ENCODE measurements around the gene GNG2. TPM values are rescaled to one million over a fixed set of nuclear protein-coding genes. Genes with fewer than 3 reads are reported as not detected.

The GNG2 gene
- total and polyA plus RNA-seq, 9 of the 15 experiments (the other 6 are each of a cell fraction or from before 2014, with no cell fraction given): 0.18 TPM; not detected in 8

DNA sequence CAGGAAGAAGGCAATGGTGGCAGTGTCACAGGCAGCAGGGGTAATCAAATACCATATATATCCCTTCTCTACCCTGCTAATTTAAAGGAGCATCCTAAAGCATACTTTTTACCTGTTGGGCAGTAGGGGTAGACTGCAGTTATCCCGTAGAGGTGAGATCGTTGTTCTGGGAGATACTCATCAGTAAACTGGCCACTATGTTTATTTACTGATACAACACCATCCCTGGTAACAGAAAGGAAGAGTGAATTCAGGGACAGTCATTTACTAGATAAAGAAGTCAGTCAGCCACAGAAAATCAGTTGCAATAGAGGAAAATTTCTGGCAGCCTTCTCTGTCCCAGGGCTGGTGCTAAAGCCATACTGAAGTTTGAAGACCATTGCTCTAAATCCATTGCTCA, 145.2 kb downstream of the GNG2 start:
- Histone ChIP-seq H3K4me2 (ENCODE audit: insufficient read depth, low read length) (no peak overlapping the region), H3K36me3 (ENCODE audit: control insufficient read depth, insufficient read depth, low read length) (peaks cover 94% of the 10 kb centered on the region), H3K9ac (ENCODE audit: insufficient read depth in 1 of 2, low read depth in 2 of 2, low read length in 2 of 2) (no peak overlapping the region), H3K4me1 (replicated peaks in 1 of 2; ENCODE audit: control insufficient read depth in 2 of 2, insufficient read depth in 2 of 2, low read length in 2 of 2) (no peaks in the 10 kb centered on the region), H3K9me1 (ENCODE audit: control insufficient read depth, insufficient read depth, low read length) (no peaks in the 10 kb centered on the region), H3K79me2 (ENCODE audit: control insufficient read depth, insufficient read depth, low read length) (no peaks in the 10 kb centered on the region), H3K27ac (ENCODE audit: extremely low read depth, low read depth, low read length) (no peak overlapping the region), H4K20me1 (replicated peaks; ENCODE audit: control insufficient read depth, insufficient read depth, low read length) (no peaks in the 10 kb centered on the region), H2AFZ (ENCODE audit: low read depth, low read length) (no peak overlapping the region), H3K4me3 (no peak overlapping the region), H3K27me3 (ENCODE audit: control insufficient read depth in 2 of 2, insufficient read depth in 2 of 2, low read length in 2 of 2) (no peaks in the 10 kb centered on the region), H3K9me3 (replicated peaks; ENCODE audit: control insufficient read depth, insufficient read depth, low read depth, low read length) (no peaks in the 10 kb centered on the region)
- BruUV-seq (replicated peaks): no TSS peak
- no peak for DNase-seq (ENCODE audit: extremely low read depth in 1 of 4, low spot score in 3 of 4)
- no peak for FAIRE-seq
- ATAC-seq: no peak
- ChIA-PET CTCF (ENCODE audit: low intra/inter-chr PET ratio) (no interaction called here), POLR2A (no interaction called here)
- in situ Hi-C loops (cut with MboI): no loop called here
- no peak for TF ChIP-seq POLR2A (conservative IDR thresholded peaks at IDR 0.05)
- no peak for TF ChIP-seq ZNF274 (IDR thresholded peaks at IDR 0.05; ENCODE audit: borderline replicate concordance, low read depth, low read length)
- TF ChIP-seq SMARCA5 (IDR thresholded peaks at IDR 0.05): no peak
- TF ChIP-seq SMAD2 (IDR thresholded peaks at IDR 0.05; ENCODE audit: low read depth, low read length): no peak
- no peak for TF ChIP-seq MCM3 (IDR thresholded peaks at IDR 0.05)
- TF ChIP-seq XRCC5 (IDR thresholded peaks at IDR 0.05; ENCODE audit: low read depth, low read length): no peak
- TF ChIP-seq TCF3 (CRISPR knock-in tag; IDR thresholded peaks at IDR 0.05): no peak
- no peak for TF ChIP-seq GTF2F1 (IDR thresholded peaks at IDR 0.05; ENCODE audit: low read depth, low read length)
- TF ChIP-seq, protein P1, sequence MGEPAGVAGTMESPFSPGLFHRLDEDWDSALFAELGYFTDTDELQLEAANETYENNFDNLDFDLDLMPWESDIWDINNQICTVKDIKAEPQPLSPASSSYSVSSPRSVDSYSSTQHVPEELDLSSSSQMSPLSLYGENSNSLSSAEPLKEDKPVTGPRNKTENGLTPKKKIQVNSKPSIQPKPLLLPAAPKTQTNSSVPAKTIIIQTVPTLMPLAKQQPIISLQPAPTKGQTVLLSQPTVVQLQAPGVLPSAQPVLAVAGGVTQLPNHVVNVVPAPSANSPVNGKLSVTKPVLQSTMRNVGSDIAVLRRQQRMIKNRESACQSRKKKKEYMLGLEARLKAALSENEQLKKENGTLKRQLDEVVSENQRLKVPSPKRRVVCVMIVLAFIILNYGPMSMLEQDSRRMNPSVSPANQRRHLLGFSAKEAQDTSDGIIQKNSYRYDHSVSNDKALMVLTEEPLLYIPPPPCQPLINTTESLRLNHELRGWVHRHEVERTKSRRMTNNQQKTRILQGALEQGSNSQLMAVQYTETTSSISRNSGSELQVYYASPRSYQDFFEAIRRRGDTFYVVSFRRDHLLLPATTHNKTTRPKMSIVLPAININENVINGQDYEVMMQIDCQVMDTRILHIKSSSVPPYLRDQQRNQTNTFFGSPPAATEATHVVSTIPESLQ (CRISPR knock-in tag; IDR thresholded peaks at IDR 0.05): no peak
- TF ChIP-seq, protein P2, sequence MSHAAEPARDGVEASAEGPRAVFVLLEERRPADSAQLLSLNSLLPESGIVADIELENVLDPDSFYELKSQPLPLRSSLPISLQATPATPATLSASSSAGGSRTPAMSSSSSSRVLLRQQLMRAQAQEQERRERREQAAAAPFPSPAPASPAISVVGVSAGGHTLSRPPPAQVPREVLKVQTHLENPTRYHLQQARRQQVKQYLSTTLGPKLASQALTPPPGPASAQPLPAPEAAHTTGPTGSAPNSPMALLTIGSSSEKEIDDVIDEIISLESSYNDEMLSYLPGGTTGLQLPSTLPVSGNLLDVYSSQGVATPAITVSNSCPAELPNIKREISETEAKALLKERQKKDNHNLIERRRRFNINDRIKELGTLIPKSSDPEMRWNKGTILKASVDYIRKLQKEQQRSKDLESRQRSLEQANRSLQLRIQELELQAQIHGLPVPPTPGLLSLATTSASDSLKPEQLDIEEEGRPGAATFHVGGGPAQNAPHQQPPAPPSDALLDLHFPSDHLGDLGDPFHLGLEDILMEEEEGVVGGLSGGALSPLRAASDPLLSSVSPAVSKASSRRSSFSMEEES (CRISPR knock-in tag; IDR thresholded peaks at IDR 0.05): no peak
- TF ChIP-seq ZNF778 (CRISPR knock-in tag; IDR thresholded peaks at IDR 0.05): no peak
- no peak for TF ChIP-seq JUND (IDR thresholded peaks at IDR 0.05; ENCODE audit: borderline replicate concordance, low read depth, low read length)
- no peak for TF ChIP-seq JUND (tag; IDR thresholded peaks at IDR 0.05; ENCODE audit: borderline replicate concordance, low read depth, low read length)
- intact Hi-C loops (cut with micrococcal nuclease): loop anchor here (5.0 kb wide), 1 partner anchor 67 kb away; no protein-coding TSS in a partner anchor
- WGBS (ENCODE audit: insufficient coverage, low coverage, missing lambda C conversion rate): 66% methylated on average over 2 of the region's 2 CpGs
